PC-3 (cell line): ENCODE measurements around the gene RILPL2. TPM values are rescaled to one million over a fixed set of nuclear protein-coding genes. Genes with fewer than 3 reads are reported as not detected.

Experiments used
- ATAC-seq: fragments of 200-7000 bp; cut with Tn5 transposase; 2 replicates; pipeline ENCODE4 v1.9.1; 2020; ENCODE audit warnings: mild to moderate bottlenecking, moderate library complexity
- BruUV-seq: library from RNA; stranded (reverse); fragments of 400-500 nt; replicated peaks from 2 replicates; lab custom pipeline; 2021; lab: Mats Ljungman, UMichigan
- CTCF ChIA-PET: fragments of 300-600 bp; sonication (Branson Sonifier 250); formaldehyde crosslinking; loops from one replicate; lab custom pipeline; 2022; ENCODE audit warnings: antibody characterized with exemption; lab: Charles Lee
- POLR2A ChIA-PET: fragments of 300-600 bp; sonication (Branson Sonifier 250); formaldehyde crosslinking; loops from one replicate; lab custom pipeline; 2022; ENCODE audit warnings: antibody characterized with exemption; ENCODE audit not compliant: unreplicated experiment; lab: Charles Lee
- DNase-seq: peaks from one replicate; pipeline ENCODE4 v3.0.0-alpha.2; 2015
- H2AFZ ChIP-seq: fragments of 300-600 bp; sonication (generic); 2 replicates; pipeline ENCODE4 v1.6.0; 2016; ENCODE audit warnings: antibody characterized with exemption, low read length
- H3F3A ChIP-seq: fragments of 300-600 bp; sonication (generic); one replicate; pipeline ENCODE4 v1.6.0; 2017; ENCODE audit warnings: antibody characterized with exemption, low read length, control low read depth, mild to moderate bottlenecking; ENCODE audit not compliant: unreplicated experiment
- H3K27ac ChIP-seq: fragments of 300-600 bp; sonication (generic); 2 replicates; pipeline ENCODE4 v1.5.1; 2016; ENCODE audit warnings: mild to moderate bottlenecking, low read length
- H3K27me3 ChIP-seq: fragments of 300-600 bp; sonication (generic); 2 replicates; pipeline ENCODE4 v1.6.1; 2016; ENCODE audit warnings: low read length, mixed read lengths
- H3K36me3 ChIP-seq: fragments of 300-600 bp; sonication (generic); 2 replicates; pipeline ENCODE4 v1.6.1; 2016; ENCODE audit warnings: low read depth, mixed run types, low read length, mixed read lengths
- H3K4me1 ChIP-seq: fragments of 300-600 bp; sonication (generic); 2 replicates; pipeline ENCODE4 v1.5.1; 2016; ENCODE audit warnings: low read length; ENCODE audit not compliant: insufficient read depth
- H3K4me2 ChIP-seq: fragments of 300-600 bp; sonication (generic); 2 replicates; pipeline ENCODE4 v1.6.0; 2016; ENCODE audit warnings: low read length
- H3K4me3 ChIP-seq: fragments of 300-600 bp; sonication (generic); 2 replicates; pipeline ENCODE4 v1.5.1; 2016; ENCODE audit warnings: mild to moderate bottlenecking, low read length, mixed read lengths
- H3K79me2 ChIP-seq: fragments of 300-600 bp; sonication (generic); 2 replicates; pipeline ENCODE4 v1.6.1; 2017; ENCODE audit warnings: low read length, mixed read lengths
- H3K9ac ChIP-seq: fragments of 300-600 bp; sonication (generic); 2 replicates; pipeline ENCODE4 v1.6.0; 2016; ENCODE audit warnings: mild to moderate bottlenecking, low read length
- H3K9me2 ChIP-seq: fragments of 300-600 bp; sonication (generic); replicated peaks from 2 replicates; pipeline ENCODE4 v1.6.1; 2016; ENCODE audit warnings: mixed run types, low read length, mixed read lengths
- H3K9me3 ChIP-seq: fragments of 300-600 bp; sonication (generic); 2 replicates; pipeline ENCODE4 v1.6.1; 2016; ENCODE audit warnings: low read length, mixed read lengths
- H4K20me1 ChIP-seq: fragments of 300-600 bp; sonication (generic); 2 replicates; pipeline ENCODE4 v1.6.1; 2016; ENCODE audit warnings: low read length, mixed read lengths
- CTCF ChIP-seq: fragments of 300-600 bp; sonication (generic); conservative IDR thresholded peaks from 2 replicates; pipeline ENCODE4 v1.5.1; 2017; ENCODE audit warnings: antibody characterized with exemption, low read depth, mild to moderate bottlenecking, low read length
- EZH2 ChIP-seq: fragments of 300-600 bp; sonication (generic); IDR thresholded peaks from one replicate; pipeline ENCODE4 v1.6.1; 2017; ENCODE audit warnings: antibody characterized with exemption, mild to moderate bottlenecking, low read length; ENCODE audit not compliant: unreplicated experiment
- EZH2phosphoT487 ChIP-seq: fragments of 300-600 bp; sonication (generic); IDR thresholded peaks from 2 replicates; pipeline ENCODE4 v1.6.1; 2018; ENCODE audit warnings: mild to moderate bottlenecking, antibody characterized with exemption, low read length, borderline replicate concordance
- intact Hi-C: fragments of 100-400 bp; cut with micrococcal nuclease; formaldehyde crosslinking; loops from 2 replicates; pipeline ENCODE4 v1.9.0; 2023
- total RNA-seq: library from RNA; depleted of rRNA; stranded (reverse); fragments of >200 nt; gene quantifications from 2 replicates; pipeline ENCODE4 v1.2.3, GENCODE V29; 2014

The RILPL2 gene
- total RNA-seq, 1 experiment from 2014 or later = 2.2 TPM

- Histone ChIP-seq H3K27ac (no peak overlapping the region), H3F3A (no peaks in the 10 kb centered on the region), H2AFZ (no peak overlapping the region), H3K27me3 (no peaks in the 10 kb centered on the region), H4K20me1 (no peaks in the 10 kb centered on the region), H3K9ac (no peak overlapping the region), H3K4me1 (peaks cover 12% of the 10 kb centered on the region; the same call in 1 of the 2 replicates), H3K79me2 (no peaks in the 10 kb centered on the region), H3K4me2 (no peak overlapping the region), H3K36me3 (no peaks in the 10 kb centered on the region), H3K4me3 (no peak overlapping the region), H3K9me3 (no peaks in the 10 kb centered on the region), H3K9me2 (no peaks in the 10 kb centered on the region)
- TF ChIP-seq EZH2phosphoT487 (no peak), EZH2 (no peak), CTCF (no peak)
- POLR2A ChIA-PET = no interaction called here
- BruUV-seq = no TSS peak
- DNase-seq = no peak
- intact Hi-C loops = no loop called here
- ATAC-seq = no peak
- CTCF ChIA-PET = no interaction called here
These were observed 13.4 kb upstream of the RILPL2 start for GRCh38 chr12:123449856-123450255.

GRCh38 chr12:123449249-123449733, 12.8 kb upstream of the RILPL2 start:
- Histone ChIP-seq H4K20me1 (no peaks in the 10 kb centered on the region), H3K4me1 (peaks cover 12% of the 10 kb centered on the region; the same call in 1 of the 2 replicates), H3K4me2 (no peak overlapping the region), H3K4me3 (no peak overlapping the region), H3K27ac (no peak overlapping the region), H3K36me3 (no peaks in the 10 kb centered on the region), H2AFZ (no peak overlapping the region), H3F3A (no peaks in the 10 kb centered on the region), H3K9ac (no peak overlapping the region), H3K9me3 (no peaks in the 10 kb centered on the region), H3K9me2 (no peaks in the 10 kb centered on the region), H3K27me3 (no peaks in the 10 kb centered on the region), H3K79me2 (no peaks in the 10 kb centered on the region)
- ChIA-PET CTCF (no interaction called here), POLR2A (no interaction called here)
- intact Hi-C loops = no loop called here
- no peak for TF ChIP-seq EZH2phosphoT487
- ATAC-seq (no peak), DNase-seq (no peak)
- BruUV-seq = no TSS peak

GRCh38 chr12:123446333-123446713, 9.8 kb upstream of the RILPL2 start:
- ChIA-PET POLR2A (no interaction called here), CTCF (interaction anchor here (0.7 kb wide), 1 partner anchor 81 kb away, joined by 6 read pairs; no protein-coding TSS in a partner anchor)
- Histone ChIP-seq H3K79me2 (no peaks in the 10 kb centered on the region), H3F3A (no peaks in the 10 kb centered on the region), H3K9me3 (no peaks in the 10 kb centered on the region), H2AFZ (peak overlapping the region; percentile 51), H3K4me1 (peaks cover 12% of the 10 kb centered on the region; the same call in 1 of the 2 replicates), H3K9me2 (no peaks in the 10 kb centered on the region), H4K20me1 (no peaks in the 10 kb centered on the region), H3K9ac (no peak overlapping the region), H3K36me3 (no peaks in the 10 kb centered on the region), H3K27me3 (no peaks in the 10 kb centered on the region), H3K27ac (no peak overlapping the region), H3K4me3 (no peak overlapping the region), H3K4me2 (peak overlapping the region; percentile 54)
- TF ChIP-seq EZH2phosphoT487 = no peak
- TF ChIP-seq EZH2 = no peak
- TF ChIP-seq CTCF = no peak
- DNase-seq (no peak), ATAC-seq (no peak)
- intact Hi-C loops = no loop called here
- no TSS peak for BruUV-seq
